Neural cell (in vitro differentiated cells): Measurements from ENCODE around the gene CLDN34. TPM values are rescaled to one million over a fixed set of nuclear protein-coding genes. Genes with fewer than 3 reads are reported as not detected.

ENCODE experiments used
- H2AFZ ChIP-seq: fragments of 200-600, 300-800 bp; sonication (generic), shearing (Covaris generic); 2 replicates; pipeline ENCODE4 v1.6.0; 2014; ENCODE audit warnings: low read depth, mild to moderate bottlenecking, antibody characterized with exemption, low read length, moderate library complexity
- H3F3A ChIP-seq: fragments of 200-600 bp; shearing (Covaris generic); 2 replicates; pipeline ENCODE4 v1.6.1; 2016; ENCODE audit warnings: mild to moderate bottlenecking, moderate library complexity, mixed read lengths, antibody characterized with exemption, low read length; ENCODE audit not compliant: insufficient read depth, poor library complexity, severe bottlenecking
- H3K27ac ChIP-seq: fragments of 200-600, 300-800 bp; sonication (generic), shearing (Covaris generic); 2 replicates; pipeline ENCODE4 v1.5.1; 2014; ENCODE audit warnings: mild to moderate bottlenecking, low read length, moderate library complexity
- H3K27me3 ChIP-seq: fragments of 300-800, 200-600 bp; sonication (generic), shearing (Covaris generic); 2 replicates; pipeline ENCODE4 v1.6.0; 2014; ENCODE audit warnings: mild to moderate bottlenecking, low read depth, low read length, moderate library complexity; ENCODE audit not compliant: insufficient read depth
- H3K36me3 ChIP-seq: fragments of 300-800, 200-600 bp; sonication (generic), shearing (Covaris generic); 2 replicates; pipeline ENCODE4 v1.5.1; 2014; ENCODE audit warnings: mild to moderate bottlenecking, antibody characterized with exemption, low read length, moderate library complexity; ENCODE audit not compliant: insufficient read depth
- H3K4me2 ChIP-seq: fragments of 300-800, 200-600 bp; sonication (generic), shearing (Covaris generic); 2 replicates; pipeline ENCODE4 v1.6.0; 2014; ENCODE audit warnings: mild to moderate bottlenecking, low read length
- H3K4me3 ChIP-seq: fragments of 300-800, 200-600 bp; sonication (generic), shearing (Covaris generic); 2 replicates; pipeline ENCODE4 v1.5.1; 2014; ENCODE audit warnings: mild to moderate bottlenecking, low read length, moderate library complexity
- H3K79me2 ChIP-seq: fragments of 200-600 bp; shearing (Covaris generic); replicated peaks from 2 replicates; pipeline ENCODE4 v1.6.0; 2014; ENCODE audit warnings: mild to moderate bottlenecking, low read length, moderate library complexity; ENCODE audit not compliant: insufficient read depth
- H3K9ac ChIP-seq: fragments of 300-800, 200-600 bp; sonication (generic), shearing (Covaris generic); 2 replicates; pipeline ENCODE4 v1.6.1; 2016; ENCODE audit warnings: mild to moderate bottlenecking, low read length, mixed read lengths
- H3K9me2 ChIP-seq: fragments of 200-600 bp; shearing (Covaris generic); 2 replicates; pipeline ENCODE4 v1.6.1; 2016; ENCODE audit warnings: mild to moderate bottlenecking, low read length, mixed read lengths; ENCODE audit not compliant: insufficient read depth
- H3K9me3 ChIP-seq: fragments of 200-600, 300-800 bp; sonication (generic), shearing (Covaris generic); 2 replicates; pipeline ENCODE4 v1.6.1; 2016; ENCODE audit warnings: mild to moderate bottlenecking, mixed run types, low read length, moderate library complexity, mixed read lengths
- H4K20me1 ChIP-seq: fragments of 200-600 bp; shearing (Covaris generic); 2 replicates; pipeline ENCODE4 v1.6.1; 2016; ENCODE audit warnings: mild to moderate bottlenecking, mixed run types; ENCODE audit not compliant: insufficient read depth
- CTCF ChIP-seq: fragments of 450-650 bp; IDR thresholded peaks from 2 replicates; pipeline ENCODE4 v1.5.1; 2014; ENCODE audit warnings: antibody characterized with exemption, mild to moderate bottlenecking, moderate library complexity; ENCODE audit not compliant: poor library complexity, severe bottlenecking
- EP300 ChIP-seq: fragments of 450-650 bp; conservative IDR thresholded peaks from 2 replicates; pipeline ENCODE4 v1.6.1; 2014; ENCODE audit warnings: antibody characterized with exemption, mild to moderate bottlenecking, moderate library complexity; ENCODE audit not compliant: poor library complexity, severe bottlenecking
- EZH2 ChIP-seq: fragments of 200-600, 300-800 bp; shearing (Covaris generic), sonication (generic); IDR thresholded peaks from 2 replicates; pipeline ENCODE4 v1.6.1; 2014; ENCODE audit warnings: antibody characterized with exemption, low read length, borderline replicate concordance, mild to moderate bottlenecking; ENCODE audit not compliant: insufficient read depth, poor library complexity, severe bottlenecking
- MXI1 ChIP-seq: fragments of 450-650 bp; conservative IDR thresholded peaks from 2 replicates; pipeline ENCODE4 v1.6.1; 2014; ENCODE audit warnings: antibody characterized with exemption, mild to moderate bottlenecking; ENCODE audit not compliant: poor library complexity, severe bottlenecking
- POLR2AphosphoS5 ChIP-seq: IDR thresholded peaks from 2 replicates; pipeline ENCODE4 v1.6.1; 2012
- RAD21 ChIP-seq: fragments of 450-650 bp; conservative IDR thresholded peaks from 2 replicates; pipeline ENCODE4 v1.6.1; 2014; ENCODE audit warnings: antibody characterized with exemption, mild to moderate bottlenecking, moderate library complexity
- SMC3 ChIP-seq: fragments of 450-650 bp; conservative IDR thresholded peaks from 2 replicates; pipeline ENCODE4 v1.6.1; 2014; ENCODE audit warnings: antibody characterized with exemption, mild to moderate bottlenecking, moderate library complexity; ENCODE audit not compliant: poor library complexity
- TAF1 ChIP-seq: IDR thresholded peaks from 2 replicates; pipeline ENCODE4 v1.6.1; 2012; ENCODE audit warnings: low read depth
- polyA plus RNA-seq: library from polyadenylated mRNA; depleted of rRNA; stranded (reverse); fragments of >200 nt; gene quantifications from 2 replicates; pipeline ENCODE4 v1.2.3, GENCODE V29; 2014
- TF ChIP-seq, protein P1 (sequence below): IDR thresholded peaks from 2 replicates; pipeline ENCODE4 v1.6.1; 2012; ENCODE audit warnings: borderline replicate concordance

Gene CLDN34
- polyA plus RNA-seq, 1 donor from 2014 or later = not detected

DNA sequence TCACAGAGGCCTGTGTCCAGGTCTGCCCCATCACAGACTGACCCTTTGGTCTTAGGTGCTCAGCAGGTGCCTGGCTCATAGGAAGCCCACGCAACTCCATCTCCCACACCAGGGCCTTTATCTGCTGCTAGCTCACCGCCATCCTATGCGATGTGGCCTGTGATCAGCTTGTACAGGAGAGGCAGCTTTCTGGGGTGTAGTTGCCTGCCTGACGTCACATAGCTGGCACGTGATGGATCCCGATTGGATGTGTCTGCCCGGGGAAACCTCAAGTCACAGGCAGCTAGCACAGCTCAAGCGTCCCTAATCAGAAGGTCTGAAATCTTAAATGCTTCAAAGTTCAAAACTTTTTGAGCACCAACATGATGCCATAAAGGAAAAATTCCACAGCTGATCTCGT lies 41.2 kb upstream of the CLDN34 start:
- Histone ChIP-seq H3K36me3 (no peaks in the 10 kb centered on the region), H3K9me2 (no peaks in the 10 kb centered on the region), H3K9ac (no peak overlapping the region), H4K20me1 (no peaks in the 10 kb centered on the region), H2AFZ (no peak overlapping the region), H3K4me2 (no peak overlapping the region), H3F3A (no peaks in the 10 kb centered on the region), H3K79me2 (no peaks in the 10 kb centered on the region), H3K4me3 (no peak overlapping the region), H3K27ac (no peak overlapping the region), H3K27me3 (no peaks in the 10 kb centered on the region), H3K9me3 (no peaks in the 10 kb centered on the region)
- TF ChIP-seq, protein P1, sequence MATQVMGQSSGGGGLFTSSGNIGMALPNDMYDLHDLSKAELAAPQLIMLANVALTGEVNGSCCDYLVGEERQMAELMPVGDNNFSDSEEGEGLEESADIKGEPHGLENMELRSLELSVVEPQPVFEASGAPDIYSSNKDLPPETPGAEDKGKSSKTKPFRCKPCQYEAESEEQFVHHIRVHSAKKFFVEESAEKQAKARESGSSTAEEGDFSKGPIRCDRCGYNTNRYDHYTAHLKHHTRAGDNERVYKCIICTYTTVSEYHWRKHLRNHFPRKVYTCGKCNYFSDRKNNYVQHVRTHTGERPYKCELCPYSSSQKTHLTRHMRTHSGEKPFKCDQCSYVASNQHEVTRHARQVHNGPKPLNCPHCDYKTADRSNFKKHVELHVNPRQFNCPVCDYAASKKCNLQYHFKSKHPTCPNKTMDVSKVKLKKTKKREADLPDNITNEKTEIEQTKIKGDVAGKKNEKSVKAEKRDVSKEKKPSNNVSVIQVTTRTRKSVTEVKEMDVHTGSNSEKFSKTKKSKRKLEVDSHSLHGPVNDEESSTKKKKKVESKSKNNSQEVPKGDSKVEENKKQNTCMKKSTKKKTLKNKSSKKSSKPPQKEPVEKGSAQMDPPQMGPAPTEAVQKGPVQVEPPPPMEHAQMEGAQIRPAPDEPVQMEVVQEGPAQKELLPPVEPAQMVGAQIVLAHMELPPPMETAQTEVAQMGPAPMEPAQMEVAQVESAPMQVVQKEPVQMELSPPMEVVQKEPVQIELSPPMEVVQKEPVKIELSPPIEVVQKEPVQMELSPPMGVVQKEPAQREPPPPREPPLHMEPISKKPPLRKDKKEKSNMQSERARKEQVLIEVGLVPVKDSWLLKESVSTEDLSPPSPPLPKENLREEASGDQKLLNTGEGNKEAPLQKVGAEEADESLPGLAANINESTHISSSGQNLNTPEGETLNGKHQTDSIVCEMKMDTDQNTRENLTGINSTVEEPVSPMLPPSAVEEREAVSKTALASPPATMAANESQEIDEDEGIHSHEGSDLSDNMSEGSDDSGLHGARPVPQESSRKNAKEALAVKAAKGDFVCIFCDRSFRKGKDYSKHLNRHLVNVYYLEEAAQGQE = no peak
- TF ChIP-seq EP300 (no peak), SMC3 (no peak), RAD21 (no peak), CTCF (no peak), EZH2 (no peak)

GRCh38 chrX:9927698-9928482 lies 39.3 kb upstream of the CLDN34 start:
- no peaks in the 10 kb centered on the region for H4K20me1 ChIP-seq
- H3K27ac ChIP-seq = peak overlapping the region; percentile 75
- H3K36me3 ChIP-seq = no peaks in the 10 kb centered on the region
- TF ChIP-seq EP300 (peak; percentile 27), POLR2AphosphoS5 (no peak)
- no peaks in the 10 kb centered on the region for H3K9me3 ChIP-seq
- H3K9me2 ChIP-seq = no peaks in the 10 kb centered on the region
- peak overlapping the region; percentile 47 for H3K9ac ChIP-seq
- H3K27me3 ChIP-seq = no peaks in the 10 kb centered on the region
- no peaks in the 10 kb centered on the region for H3F3A ChIP-seq
- H3K4me2 ChIP-seq = peak overlapping the region; percentile 25
- peak overlapping the region; percentile 53 for H3K4me3 ChIP-seq
- no peak overlapping the region for H2AFZ ChIP-seq
- no peaks in the 10 kb centered on the region for H3K79me2 ChIP-seq

GRCh38 chrX:9935436-9935835 lies 31.7 kb upstream of the CLDN34 start:
- H2AFZ ChIP-seq = no peak overlapping the region
- TF ChIP-seq RAD21 (no peak), SMC3 (no peak), MXI1 (no peak), EZH2 (no peak), POLR2AphosphoS5 (no peak), TAF1 (no peak), CTCF (no peak), EP300 (no peak)
- TF ChIP-seq, protein P1 = no peak
- no peaks in the 10 kb centered on the region for H4K20me1 ChIP-seq
- H3K27ac ChIP-seq = no peak overlapping the region
- H3K79me2 ChIP-seq = no peaks in the 10 kb centered on the region
- H3K36me3 ChIP-seq = no peaks in the 10 kb centered on the region
- no peak overlapping the region for H3K4me3 ChIP-seq
- H3K9me2 ChIP-seq = no peaks in the 10 kb centered on the region
- no peaks in the 10 kb centered on the region for H3K9me3 ChIP-seq
- no peaks in the 10 kb centered on the region for H3K27me3 ChIP-seq
- H3K9ac ChIP-seq = no peak overlapping the region
- no peak overlapping the region for H3K4me2 ChIP-seq
- H3F3A ChIP-seq = no peaks in the 10 kb centered on the region
